ENCODE data around the gene SLC25A19.
"Not testable (repeated sequence)": the region's sequence is repeated elsewhere in the genome, so short reads cannot be mapped to it uniquely, and the experiment has no call there.

Gene SLC25A19

DNA sequence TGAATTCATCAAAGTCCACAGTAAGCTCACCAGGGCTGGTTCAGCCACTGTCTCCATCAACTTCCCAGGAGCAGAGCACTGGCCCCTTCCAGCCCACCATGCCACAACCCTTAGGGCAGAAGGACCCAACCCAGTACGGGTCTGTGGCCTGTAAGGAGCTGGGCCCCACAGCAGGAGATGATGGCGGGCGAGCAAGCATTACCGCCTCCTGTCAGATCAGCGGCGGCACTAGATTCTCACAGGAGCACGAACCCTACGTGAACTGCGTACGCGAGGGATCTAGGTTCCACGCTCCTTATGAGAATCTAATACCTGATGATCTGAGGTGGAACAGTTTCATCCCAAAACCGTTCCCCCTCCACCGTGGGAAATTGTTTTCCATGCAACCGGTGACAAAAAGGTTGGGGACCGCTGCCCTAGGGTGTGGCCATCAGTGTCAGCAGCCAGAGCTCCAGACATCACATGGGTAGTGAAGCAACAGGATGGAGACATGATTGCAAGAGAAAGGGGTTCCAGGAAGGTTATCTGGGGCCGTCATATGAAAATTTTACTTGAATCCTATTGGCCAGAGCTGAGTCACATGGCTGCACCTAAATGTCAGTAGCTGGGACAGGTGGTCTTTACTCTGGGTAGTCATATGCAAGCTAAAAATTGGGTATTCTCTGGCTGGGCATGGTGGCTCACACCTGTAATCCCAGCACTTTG is 12.4 kb upstream of the SLC25A19 start:
- no peak for DNase-seq (ENCODE audit: low read depth in 2 of 2)

DNA sequence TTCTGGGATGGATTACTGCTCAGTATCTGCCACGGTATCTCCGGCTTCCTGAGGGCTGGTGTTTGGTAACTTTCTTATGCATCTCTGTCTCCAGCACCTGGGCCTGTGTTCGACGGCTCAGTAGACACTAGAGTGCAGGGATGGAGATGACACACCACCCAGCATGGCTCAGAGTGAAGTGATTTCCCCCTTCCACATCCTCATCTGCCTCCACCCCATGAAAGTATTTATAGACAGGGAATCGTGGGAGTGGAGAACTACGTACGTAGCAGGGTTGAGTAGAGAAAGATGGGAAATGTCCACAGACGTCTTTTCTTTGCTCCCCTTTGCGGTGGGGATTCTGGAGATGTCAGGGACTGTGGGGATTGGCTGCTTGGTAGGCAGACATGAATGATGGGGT is 11.8 kb upstream of the SLC25A19 start:
- DNase-seq (ENCODE audit: low read depth in 2 of 2), result no peak

DNA sequence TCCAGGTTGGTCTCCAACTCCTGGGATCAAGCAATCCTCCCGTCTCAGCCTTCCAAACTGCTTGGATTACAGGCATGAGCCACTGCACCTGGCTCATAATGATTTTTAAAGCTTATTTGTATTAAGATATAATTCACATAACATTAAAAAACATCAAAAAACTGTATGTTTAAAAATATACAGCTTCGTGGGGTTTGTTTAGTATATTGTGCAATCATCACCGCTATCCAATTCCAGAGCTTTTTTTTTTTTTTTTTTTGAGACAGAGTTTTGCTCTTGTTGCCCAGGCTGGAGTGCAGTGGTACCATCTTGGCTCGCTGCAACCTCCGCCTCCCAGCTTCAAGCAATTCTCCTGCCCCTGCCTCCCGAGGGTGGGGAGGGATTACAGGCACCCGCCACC is 11.0 kb upstream of the SLC25A19 start:
- DNase-seq (ENCODE audit: low read depth in 2 of 2), result no peak

DNA sequence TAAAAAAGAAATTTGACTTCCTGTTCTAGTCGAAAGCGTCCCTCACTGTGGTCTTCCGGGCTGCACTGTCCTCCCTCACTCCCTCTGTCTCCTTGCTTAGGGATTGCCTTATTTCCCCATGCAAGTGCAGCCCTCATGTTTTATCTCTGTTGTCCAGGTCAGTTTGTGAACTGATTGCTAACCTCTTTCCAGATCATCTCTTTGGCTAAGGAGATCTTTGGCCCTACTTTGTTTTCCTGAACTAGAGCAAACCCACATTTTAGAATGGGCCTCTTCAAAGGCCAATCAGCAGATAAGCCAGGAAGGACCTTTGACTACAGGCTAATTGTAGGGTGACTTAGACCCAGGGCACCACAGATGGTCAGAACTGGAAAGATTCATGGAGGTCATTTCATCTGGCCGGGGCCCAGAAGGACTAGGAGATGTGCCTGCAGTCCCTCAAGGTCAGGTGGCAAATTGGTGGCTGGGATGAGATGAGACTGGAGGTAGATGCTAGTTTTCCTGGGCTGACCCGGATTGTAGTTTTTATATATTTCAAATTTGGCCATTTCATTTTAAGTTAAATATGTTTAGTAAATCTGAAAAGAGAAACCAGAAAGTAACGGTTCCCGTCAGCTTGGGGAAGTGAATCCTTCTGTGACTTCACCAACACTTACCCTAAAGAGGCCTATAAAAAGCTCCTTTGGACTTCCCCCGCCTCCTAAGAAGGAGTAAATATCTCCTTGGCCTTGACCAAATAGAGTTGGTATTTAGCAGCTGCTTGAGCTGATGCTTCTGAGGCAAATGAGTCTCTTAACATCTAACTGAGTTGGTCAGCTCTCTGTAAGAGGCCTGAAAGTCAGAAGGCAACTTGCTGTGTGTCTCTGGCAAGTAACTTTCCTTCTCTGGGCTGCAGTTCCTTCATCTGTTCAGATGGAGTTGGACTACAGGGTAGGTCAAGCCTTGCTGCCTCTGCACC is 6.2 kb upstream of the SLC25A19 start:
- DNase-seq (ENCODE audit: low read depth in 2 of 2), result no peak

DNA sequence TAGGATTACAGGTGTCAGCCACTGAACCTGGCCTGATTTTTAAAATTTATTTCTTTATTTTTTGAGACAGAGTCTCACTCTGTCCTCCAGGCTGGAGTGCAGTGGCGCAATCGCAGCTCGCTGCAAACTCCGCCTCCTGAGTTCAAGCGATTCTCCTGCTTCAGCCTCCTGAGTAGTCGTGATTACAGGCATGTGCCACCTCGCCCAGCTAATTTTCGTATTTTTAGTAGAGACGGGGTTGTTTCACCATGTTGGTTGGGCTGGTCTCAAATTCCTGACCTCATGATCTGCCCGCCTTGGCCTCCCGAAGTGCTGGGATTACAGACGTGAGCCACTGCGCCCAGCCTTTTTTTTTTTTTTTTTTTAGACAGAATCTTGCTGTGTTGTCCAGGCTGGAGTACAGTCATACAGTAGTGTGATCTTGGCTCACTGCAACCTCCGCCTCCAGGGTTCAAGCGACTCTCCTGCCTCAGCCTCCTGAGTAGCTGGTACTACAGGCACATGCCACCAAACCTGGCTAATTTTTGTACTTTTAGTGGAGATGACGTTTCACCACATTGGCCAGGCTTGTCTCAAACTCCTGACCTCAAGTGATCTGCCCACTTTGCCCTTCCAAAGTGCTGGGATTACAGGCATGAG is 3.7 kb upstream of the SLC25A19 start:
- DNase-seq (ENCODE audit: low read depth in 2 of 2), result not testable (repeated sequence)

DNA sequence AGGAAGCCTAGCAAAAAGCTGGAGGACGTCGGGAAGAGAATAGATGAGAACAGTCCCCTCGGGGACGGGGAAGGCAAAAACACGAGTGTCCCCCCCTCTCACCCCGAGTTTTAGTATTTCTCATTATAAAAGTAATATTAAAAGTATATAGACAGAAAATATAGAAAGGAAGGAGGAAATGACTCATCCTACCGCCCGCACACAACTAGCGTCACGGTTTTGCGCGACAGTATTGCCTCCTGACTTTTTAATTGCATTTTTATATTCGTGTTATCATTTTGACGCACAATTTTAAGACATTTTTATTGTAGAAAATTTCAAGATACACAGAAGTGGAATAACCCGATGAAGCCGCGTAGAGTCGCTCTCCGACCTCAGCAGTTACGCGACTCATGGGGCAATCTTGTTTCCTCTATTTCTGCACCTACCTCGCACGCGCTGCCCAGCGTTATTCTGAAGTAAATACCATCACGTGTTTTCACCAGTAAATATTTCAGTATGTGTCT is 652 bp upstream of the SLC25A19 start:
- DNase-seq (ENCODE audit: low read depth in 2 of 2), result peak; percentile 46 to 61

DNA sequence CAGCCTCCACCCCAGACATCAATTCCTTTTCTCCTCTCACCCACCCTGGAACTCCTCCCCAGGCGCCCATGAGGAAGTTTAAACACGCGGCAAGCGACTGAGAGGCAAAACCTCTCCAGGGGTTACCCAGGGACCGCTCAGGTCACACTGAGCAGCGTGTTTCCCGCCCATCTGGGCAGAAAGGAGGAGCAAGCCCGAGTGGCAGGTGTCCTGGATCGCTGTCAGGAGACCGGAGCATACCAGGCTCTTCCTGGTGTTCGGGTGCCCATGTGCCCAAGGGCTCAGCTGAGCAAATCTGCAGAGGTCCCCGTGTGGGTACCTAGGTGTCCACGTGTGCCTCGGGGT is 491 bp downstream of the SLC25A19 start:
- DNase-seq (ENCODE audit: low read depth in 2 of 2), result peak; percentile 25 to 32

DNA sequence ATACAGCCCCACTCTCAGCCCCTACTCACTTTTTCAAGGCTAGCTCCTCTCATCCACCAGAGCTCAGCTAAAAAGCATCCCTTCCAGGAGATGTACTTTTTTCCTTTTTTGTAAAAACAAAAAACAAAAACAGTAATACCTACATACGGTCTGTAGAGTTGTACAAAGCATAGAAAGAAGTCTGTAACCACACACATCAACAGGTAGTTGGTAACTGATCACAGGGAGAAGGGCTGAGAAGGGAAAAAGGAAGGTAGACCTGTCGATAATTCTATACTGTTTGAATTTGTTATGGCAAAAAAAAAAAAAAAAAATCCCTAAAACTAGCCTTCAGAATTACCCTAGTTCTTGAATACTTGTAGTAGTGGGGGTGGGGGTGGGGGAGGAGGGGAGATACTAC is 874 bp downstream of the SLC25A19 start:
- DNase-seq (ENCODE audit: low read depth in 2 of 2), result no peak

DNA sequence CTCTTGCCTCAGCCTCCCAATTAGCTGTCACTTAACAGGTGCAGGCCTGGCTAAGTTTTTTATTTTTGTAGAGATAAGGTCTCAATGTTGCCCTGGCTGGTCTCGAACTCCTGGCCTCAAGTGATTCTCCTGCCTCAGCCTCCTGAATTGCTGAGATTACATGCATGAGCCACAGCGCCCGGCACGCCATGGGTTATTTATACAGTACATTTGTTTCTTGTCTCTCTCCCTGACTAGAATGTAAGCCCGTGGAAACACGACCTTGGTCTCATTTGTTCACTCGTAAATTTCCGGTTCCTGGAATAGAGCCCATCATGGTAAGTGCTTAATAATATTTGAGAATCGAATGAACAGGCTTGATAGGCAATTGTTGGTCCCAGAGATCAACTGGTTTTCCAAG is 2.0 kb downstream of the SLC25A19 start:
- no peak for DNase-seq (ENCODE audit: low read depth in 2 of 2)

DNA sequence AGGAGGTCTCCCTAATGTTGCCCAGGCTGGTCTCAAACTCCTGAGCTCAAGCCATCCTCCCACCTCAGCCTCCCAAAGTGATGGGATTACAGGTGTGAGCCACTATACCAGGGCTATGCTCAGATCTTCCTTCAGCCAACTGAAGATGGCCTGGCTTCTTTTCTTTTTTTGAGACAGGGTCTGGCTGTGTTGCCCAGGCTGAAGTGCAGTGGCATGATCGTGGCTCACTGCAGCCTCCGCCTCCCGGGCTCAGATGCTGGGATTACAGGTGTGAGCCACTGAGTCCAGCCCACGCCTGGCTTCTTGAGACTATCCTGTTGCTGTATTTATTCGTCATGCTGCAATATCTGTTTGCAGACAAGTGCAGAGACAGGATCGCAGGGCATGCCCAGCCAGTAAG is 4.1 kb downstream of the SLC25A19 start:
- no peak for DNase-seq (ENCODE audit: low read depth in 2 of 2)

DNA sequence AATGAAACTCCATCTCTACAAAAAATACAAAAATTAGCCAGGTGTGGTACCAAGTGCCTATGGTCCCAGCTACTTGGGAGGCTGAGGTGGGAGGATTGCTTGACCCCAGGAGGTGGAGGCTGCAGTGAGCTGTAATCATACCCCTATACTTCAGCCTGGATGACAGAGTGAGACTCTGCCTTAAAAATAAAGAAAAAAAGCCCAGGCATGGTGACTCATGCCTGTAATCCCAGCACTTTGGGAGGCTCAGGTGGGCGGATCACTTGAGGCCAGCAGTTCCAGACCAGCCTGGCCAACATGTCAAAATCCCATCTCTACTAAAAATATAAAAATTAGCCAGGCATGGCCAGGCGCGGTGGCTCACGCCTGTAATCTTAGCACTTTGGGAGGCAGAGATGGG is 9.0 kb downstream of the SLC25A19 start:
- DNase-seq (ENCODE audit: low read depth in 2 of 2), result not testable (repeated sequence)

DNA sequence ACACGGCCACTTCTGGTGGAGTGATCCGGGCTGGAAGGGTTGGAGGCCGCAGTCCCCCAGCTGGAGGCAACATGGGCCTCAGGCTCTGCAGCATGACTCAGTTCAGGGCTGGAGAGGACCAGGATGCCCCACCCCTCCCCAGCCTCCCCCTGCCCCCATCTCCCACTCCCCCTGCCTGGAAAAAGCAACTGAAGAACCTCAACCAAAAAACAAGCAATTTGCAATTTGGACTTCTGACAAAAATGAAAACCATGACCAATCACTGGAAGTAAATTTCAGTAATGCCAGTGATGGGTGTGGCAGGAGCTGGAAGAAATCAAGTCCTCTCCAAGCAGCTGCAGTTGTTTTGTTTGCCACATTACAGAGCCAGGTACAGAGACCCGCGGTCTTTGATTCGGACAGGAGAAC is 11.6 kb downstream of the SLC25A19 start:
- no peak for DNase-seq (ENCODE audit: low read depth in 2 of 2)

DNA sequence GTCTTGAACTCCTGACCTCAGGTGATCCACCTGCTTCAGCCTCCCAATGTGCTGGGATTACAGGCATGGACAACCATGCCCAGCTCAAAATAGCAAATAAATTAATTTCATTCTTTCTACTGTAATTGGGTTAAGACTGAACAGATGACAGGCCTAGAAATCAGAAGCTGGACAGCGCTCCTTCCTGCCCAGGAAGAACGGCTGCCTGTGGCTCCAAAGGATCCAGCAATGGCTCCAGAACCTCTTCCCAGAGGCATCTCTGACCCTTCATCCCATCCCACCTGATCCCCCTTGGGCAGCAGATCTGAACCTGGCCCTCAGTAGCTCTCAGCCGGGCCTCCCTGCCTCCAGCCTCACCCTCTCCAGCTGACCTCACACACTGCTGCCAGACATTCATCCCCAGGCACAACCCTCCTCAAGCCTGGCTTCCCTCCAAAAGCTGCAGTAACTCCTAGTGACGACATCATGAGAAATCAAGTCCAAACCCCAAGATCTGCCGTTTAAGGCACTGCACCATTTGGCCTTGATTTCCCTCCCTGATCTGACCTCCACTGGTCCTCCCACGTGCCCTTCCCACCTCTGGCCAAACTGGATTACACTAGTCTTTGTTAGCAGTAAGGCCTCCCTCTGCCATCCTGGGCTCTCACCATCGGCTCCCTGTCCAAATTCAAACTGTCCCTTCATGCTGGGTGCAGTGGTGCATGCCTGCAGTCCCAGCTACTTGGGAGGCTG is 15.1 kb downstream of the SLC25A19 start:
- no peak for DNase-seq (ENCODE audit: low read depth in 2 of 2)

DNA sequence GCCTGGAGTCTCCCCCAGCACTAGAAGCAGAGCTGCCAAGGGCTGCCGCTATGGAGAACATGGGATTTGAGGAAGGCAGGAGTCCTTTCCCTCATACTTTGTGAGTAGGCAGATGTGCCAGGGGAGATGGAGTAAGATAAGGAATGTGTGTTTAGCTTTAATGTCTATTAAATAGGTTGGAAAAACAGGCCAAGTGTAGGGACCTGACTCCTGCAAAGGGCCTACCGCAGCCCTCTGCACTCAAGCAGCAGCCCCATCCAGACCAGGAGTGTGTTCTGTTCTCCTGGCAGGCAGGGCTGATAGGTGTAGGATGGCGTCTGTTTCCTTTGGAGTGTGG is 16.4 kb downstream of the SLC25A19 start:
- DNase-seq (ENCODE audit: low read depth in 2 of 2), result no peak

DNA sequence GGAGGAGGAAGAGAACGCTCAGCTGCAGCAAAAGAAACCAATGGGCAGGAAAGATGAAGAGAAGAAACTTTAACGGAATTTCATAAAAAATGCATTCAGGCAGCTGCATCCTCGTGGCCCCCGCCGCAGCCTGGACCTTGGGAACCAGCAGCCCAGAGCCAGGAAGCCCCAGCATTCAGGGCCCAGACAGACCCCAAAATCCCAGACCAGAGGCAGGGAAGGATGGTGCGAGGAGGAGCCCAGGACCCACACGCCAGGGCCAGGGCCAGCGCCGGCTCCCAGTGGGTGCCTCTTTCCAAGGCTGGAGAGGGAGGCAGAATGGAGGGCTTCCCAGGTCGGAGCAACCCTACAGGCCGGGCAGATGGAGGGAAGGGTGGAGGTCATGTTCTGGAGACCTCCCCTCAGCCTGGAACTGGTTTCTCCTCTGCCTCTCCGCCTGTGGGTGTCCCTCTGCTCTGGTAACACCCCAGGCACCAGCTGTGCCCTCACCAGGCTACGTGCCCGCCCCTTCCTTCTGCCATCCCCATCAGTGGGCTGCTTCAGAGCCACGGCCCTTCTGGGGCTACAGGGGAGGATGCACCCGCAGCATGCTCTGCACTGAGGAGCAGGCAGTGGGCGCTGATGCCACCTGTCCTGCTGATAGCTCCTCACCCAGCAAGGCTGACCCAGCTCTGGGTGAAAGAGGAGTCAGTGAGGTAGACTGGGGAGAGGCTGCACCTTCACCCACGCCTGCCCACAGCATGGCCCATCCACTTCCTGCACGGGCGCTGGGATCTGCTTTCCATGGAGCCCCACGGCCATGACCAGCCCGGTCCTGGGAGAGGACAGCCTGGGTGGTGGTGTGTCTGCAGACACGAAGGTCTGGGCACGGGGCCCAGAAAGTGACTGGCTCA is 17.0 kb downstream of the SLC25A19 start:
- no peak for DNase-seq (ENCODE audit: low read depth in 2 of 2)

DNA sequence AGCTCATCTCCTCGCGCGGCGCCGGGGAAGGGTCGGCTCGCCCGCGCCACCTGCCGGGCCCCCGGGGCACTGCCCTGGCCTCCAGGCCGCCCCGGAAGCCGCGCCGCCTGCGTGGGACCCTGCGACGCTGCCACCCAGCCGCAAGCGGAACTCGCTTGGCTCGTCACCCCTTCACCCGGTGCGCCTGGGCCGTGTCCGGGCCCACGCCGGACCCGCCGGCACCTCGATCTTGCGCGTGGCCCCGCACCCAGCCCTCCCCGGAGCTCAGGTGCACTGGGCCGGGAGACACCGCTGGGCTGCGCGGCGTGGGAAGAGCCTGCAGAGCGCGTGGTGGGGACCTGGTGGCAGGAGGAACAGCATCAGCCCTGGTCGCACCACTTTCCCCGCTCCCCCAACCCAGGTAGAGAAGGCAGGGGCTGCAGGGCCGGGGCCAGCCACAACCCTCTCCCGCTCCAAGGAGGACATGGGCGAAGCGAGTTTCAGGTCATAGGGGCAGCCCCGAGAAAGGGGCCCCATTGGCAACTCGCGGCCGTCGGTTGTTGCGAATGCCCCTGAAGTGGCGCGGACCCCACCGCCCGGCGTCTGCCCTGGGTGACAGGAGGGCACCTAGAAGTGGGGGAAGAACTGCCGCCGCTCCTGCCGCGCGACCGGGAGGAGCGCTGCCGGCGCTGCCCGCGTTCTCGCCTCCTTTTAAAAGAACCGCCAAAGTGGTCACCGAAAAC is 17.8 kb downstream of the SLC25A19 start:
- peak; percentile 87 to 89 for DNase-seq (ENCODE audit: low read depth in 2 of 2)

DNA sequence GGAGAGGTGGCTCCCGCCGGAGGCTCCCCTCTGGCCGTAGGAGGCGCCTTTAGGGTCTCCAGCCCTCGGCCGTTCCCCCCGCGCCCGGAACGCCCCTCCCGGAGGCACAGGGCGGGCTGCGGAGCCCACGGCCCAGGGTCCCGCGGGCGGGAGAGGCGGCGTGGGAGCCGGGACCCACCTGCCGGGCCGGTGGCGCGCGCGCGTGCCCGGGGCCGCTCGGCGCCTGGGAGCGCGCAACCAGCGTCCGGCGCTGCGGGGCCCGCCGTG is 18.3 kb downstream of the SLC25A19 start, which contains the start of gene MIF4GD:
MIF4GD (minus strand) TSS at position 266 of the 267 bp plus-strand sequence. CDS start 1,036 bp downstream, outside the sequence.
- no peak for DNase-seq (ENCODE audit: low read depth in 2 of 2)

DNA sequence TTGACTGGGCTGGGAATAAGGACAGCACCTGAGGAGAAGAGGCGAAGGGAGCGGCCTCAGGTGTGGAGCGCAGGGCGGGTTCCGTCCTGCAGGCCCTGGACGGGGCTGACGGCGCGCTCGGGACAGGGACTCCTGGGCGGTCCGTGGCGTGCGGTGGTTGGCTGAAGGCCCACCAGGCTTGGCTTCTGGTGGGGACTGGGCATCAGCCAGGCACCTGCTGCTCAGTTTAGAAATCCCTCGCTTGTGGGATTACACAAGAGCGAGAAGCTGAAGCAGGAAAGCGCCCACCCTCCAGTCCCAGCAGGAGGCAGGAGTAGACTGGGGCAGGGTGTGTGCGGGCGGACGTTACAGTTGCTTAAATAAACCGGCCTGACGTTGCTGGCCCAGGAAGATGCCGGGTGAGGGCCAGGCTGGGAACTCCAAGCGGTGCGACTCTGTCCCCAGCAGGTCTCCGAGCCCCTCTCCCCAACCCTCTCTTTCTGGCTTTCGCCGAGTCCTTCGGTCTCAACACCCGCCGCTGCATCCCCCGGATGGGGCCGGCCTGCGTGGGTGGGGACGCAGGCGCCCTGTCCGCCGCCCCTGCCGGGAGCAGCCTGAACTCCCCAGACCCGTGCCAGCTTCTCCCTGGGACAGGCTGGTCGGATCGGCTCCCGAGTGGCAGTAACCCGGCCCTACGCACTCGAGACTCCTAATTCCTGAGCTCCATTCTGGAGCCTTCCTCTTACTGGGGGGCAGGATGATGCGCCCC is 18.8 kb downstream of the SLC25A19 start:
- DNase-seq (ENCODE audit: low read depth in 2 of 2), result peak in 1 of 2 donors; percentile 54

DNA sequence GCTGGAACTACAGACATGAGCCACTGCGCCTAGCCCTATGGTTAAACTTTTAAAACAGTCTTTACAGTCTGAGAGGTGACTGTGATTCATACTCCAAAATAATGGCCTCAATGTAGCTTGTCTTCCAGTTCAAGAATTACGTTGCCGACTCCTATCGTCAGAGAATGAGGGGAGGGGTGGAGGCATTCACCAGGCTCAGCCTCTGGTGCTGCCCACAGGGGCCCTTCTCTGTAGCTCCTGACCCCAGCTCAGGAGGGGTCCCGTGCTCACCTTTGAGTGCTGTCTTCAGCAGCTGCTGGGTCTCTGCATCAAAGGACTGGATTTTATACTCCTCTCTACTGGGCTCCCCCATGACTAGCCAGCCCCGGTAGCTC is 19.4 kb downstream of the SLC25A19 start:
- DNase-seq (ENCODE audit: low read depth in 2 of 2), result no peak
